Inflammatory macrophage (primary cell): Measurements from ENCODE around the gene CLIC4.
"Not testable (repeated sequence)": the region's sequence is repeated elsewhere in the genome, so short reads cannot be mapped to it uniquely, and the experiment has no call there.

Source experiments
- DNase-seq, 2 donors: peaks; one replicate each; pipeline ENCODE4 v3.0.0-alpha.2; 2020 to 2022

The CLIC4 gene

DNA sequence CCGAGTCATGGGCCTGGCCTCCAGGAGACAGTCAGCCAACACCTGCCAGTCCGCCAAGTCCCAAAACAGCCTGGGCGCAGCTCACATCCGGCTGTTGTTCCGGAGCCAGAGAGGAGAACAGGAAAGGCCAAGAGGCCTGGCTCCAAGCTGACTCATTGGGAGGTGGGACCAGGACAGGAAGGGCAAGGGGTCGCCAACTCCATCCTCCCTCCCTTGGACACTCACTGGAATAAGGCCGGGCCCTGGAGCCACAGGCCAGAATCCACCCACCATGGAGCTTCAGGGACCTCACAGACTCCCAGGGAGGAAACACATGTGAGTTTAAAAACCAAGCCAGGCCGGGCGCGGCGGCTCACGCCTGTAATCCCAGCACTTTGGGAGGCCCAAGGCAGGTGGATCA is 25.1 kb upstream of the CLIC4 start:
- peak in 1 of 2 donors; percentile 47 for DNase-seq

DNA sequence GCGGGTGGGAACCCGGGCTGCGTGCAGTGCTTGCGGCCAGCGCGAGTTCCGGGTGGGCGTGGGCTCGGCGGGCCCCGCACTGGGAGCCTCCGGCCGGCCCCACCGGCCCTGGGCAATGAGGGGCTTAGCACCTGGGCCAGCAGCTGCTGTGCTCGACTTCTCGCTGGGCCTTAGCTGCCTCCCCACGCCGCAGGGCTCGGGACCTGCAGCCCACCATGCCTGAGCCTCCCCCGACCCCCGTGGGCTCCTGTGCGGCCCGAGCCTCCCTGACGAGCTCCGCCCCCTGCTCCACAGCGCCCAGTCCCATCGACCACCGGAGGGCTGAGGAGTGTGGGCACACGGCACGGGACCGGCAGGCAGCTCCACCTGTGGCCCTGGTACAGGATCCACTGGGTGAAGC is 23.7 kb upstream of the CLIC4 start:
- DNase-seq = no peak

GRCh38 chr1:24722073-24723035 is 22.9 kb upstream of the CLIC4 start:
- not testable (repeated sequence) for DNase-seq

DNA sequence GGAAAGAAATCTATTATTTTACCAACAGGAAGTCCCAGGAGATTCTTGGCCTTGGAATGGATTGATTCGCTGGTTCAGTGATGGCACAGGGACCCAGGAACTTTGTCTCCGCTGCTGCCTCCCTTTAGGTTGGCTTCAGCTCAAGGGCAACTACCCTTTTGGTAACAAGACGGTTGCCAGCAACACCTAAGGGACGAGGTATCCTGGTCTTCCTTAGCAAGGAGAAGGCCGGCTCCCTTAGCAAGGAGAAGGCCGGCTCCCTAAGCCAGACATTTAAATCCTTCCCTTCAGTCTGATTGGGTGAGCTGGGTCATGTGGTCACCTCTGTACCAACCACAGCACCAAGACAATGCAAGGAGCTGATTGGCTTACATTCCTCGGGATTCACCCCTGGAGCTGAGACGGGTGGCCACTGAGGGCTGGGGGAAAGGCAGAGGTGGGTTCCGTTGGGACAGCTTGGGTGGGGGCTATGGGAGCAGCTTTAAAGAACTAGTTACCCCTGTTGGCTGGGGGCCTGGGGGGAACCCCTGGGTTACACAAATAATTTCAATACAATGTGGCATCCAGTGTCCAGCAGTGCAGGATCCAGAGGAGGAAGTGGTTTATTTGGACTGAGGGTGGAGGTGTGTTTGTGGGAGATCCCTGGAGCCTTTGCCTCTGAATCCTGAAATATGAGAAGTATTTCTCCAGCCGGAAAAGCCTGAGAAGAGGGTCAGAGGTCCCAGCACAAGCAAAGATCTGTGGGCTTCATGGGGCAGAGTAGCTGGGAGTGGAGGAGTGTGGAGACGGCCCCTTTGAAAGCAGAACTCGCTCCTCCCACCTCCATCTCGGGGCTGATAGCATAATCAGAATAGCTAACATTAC is 20.7 kb upstream of the CLIC4 start:
- DNase-seq = peak; percentile 43 to 63

DNA sequence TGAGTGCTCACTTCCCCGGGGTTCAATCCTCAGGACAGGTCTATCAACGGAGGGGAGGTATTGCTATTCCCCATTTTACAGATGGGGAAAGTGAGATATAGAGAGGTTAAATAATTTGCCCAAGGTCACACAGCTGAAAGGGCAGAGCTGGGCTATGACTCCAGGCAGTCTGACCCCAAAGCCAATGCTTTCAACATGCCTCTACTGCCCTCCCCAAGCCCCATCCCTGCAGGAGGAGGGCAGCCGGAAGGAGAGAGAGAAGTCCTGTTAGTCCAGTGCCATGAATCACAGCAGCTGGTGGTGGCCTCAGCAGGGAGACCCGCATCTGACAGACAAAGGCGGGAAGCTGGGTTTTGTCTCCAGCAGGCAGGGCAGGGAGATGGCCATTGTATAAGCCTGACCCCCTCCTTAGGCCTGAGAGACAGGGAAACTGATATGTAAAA is 20.0 kb upstream of the CLIC4 start:
- peak in 1 of 2 donors; percentile 29 for DNase-seq

- DNase-seq = no peak
Measured at GRCh38 chr1:24726741-24727140, 18.5 kb upstream of the CLIC4 start.

DNA sequence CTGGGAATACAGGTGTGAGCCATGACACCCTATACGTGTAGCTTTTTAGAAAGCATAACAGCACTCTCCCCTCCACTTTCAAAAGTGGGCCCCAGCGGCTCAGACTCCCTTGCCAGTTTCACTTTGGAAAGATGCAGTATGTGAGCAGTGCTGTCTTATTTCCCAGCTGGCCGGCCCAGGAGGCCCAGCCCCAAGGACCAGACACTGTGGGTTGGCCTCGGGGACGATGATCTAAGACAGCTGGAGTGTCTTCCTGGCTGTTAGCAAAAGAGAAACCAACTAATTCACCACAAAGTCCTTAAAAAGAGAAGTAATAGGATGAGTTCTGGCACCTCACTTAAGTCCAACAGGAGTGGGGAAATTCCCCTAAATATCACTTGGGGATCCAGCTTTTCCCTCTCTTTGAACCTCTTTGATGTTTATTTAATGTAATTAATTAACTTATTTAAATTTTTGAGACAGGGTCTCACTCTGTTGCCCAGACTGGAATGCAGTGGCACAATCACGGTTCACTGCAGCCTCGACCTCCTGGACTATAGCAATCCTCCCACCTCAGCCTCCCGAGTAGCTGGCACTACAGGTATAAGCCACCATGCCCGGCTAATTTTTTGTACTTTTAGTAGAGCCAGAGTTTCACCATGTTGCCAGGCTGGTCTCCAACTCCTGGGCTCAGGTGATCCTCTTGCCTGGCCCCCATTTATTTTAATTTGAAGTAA is 17.6 kb upstream of the CLIC4 start:
- DNase-seq = peak; percentile 94

GRCh38 chr1:24728982-24729381 is 16.3 kb upstream of the CLIC4 start:
- DNase-seq = no peak

- peak; percentile 73 to 86 for DNase-seq
Measured at GRCh38 chr1:24732186-24732885, 12.9 kb upstream of the CLIC4 start.

GRCh38 chr1:24733342-24733741 is 11.9 kb upstream of the CLIC4 start:
- DNase-seq = peak; percentile 78 to 94

- no peak for DNase-seq
Measured at GRCh38 chr1:24735156-24735508, 10.1 kb upstream of the CLIC4 start.

- DNase-seq = peak in 1 of 2 donors; percentile 68
Measured at GRCh38 chr1:24735509-24736375, 9.5 kb upstream of the CLIC4 start.

- DNase-seq = no peak
Measured at GRCh38 chr1:24737368-24738117, 7.7 kb upstream of the CLIC4 start.

DNA sequence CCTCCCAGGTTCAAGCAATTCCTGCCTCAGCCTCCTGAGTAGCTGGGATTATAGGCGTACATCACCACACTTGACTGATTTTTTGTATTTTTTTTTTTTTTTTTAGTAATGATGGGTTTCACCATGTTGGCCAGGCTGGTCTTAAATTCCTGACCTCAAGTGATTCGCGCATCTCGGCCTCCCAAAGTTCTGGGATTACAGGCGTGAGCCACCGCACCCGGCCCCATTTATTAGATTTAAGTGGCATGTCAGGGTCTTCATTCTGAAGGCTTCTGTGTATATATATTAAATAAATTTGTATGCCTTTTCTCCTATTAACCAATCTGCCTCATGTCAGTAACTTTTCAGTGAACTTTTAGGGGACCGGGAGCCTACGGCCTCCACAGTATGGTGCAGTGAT is 6.0 kb upstream of the CLIC4 start:
- no peak for DNase-seq

DNA sequence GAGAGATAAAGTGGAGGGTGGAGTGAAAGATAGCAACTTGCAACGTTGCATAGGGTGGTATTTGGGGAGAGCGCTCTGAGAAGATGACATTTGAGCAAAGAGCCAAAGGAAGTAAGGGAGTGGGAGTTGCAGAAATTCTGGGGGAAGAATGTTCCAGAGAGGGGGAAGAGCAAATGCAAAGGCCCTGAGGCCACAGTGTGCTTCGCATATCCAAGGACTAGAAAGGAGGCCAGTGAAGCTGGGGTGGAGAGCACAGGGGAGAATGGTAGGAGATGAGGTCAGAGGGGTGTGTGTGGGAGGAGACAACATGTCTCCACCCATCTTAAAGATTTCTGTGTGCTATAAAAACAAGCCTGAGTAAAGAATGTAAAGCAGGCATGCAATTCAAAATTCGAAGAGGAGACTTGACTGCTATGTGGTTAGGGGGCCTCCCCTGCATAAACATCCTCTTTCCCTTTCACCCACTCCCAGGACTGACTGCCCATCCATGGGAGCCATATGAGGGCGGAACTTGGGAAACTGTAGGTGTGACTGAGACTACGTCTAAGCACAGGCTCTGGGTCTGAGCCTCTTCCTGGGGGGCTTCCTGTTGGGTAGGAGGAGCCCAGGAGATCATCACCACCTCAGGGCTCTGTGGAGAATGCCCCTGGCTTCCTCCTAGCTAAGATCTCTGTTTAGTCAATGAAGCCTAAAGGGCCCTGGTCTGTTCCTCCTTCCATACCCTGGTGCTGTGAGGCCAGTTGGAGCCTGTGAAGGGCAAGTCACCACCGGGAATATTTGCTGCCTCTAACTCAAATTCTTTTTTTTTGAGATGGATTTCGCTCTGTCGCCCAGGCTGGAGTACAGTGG is 2.9 kb upstream of the CLIC4 start:
- peak; percentile 61 to 78 for DNase-seq

GRCh38 chr1:24743404-24744211 is 1.6 kb upstream of the CLIC4 start:
- DNase-seq = peak in 1 of 2 donors; percentile 21

DNA sequence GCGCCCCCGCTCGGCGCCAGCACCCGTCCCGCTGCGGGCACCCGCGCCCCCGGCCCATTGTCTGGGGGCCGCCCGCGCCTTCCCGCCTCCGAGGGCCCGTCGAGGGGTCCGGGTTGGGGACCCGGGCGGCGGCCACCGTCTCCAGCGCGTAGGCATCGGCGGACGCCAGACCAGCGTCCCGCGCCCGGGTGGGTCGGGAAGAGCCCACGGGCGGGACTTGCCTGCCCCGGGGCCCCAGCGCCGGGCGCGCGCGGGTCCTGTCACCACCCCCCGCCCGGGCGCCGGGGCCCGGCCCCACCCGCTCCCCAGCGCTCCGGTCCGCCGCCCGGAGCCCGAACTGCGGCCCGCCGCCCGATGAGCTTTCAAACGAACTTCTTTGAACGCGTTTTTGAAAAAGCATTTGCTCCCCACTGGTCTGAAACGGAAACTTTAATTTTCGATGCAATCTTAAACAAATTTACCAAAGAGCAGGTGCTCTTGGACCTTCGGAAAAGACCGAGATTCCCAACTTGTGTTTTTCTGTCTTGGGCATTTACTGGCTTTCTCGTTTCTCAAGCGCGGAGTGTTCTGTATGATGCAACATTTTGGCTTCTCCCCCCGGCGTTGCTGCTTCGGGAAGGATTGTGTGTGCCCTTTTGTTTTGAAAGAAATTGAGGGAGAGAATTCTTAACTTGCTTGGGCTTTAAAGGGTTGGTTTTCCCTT is 615 bp downstream of the CLIC4 start:
- DNase-seq = peak; percentile 67 to 70
